ENCODE results near the gene SLC2A14.
"Not testable (repeated sequence)": the region's sequence is repeated elsewhere in the genome, so short reads cannot be mapped to it uniquely, and the experiment has no call there.

The SLC2A14 gene

GRCh38 chr12:7833201-7833600 is 39.5 kb downstream of the SLC2A14 start:
- FAIRE-seq = not testable (repeated sequence)

DNA sequence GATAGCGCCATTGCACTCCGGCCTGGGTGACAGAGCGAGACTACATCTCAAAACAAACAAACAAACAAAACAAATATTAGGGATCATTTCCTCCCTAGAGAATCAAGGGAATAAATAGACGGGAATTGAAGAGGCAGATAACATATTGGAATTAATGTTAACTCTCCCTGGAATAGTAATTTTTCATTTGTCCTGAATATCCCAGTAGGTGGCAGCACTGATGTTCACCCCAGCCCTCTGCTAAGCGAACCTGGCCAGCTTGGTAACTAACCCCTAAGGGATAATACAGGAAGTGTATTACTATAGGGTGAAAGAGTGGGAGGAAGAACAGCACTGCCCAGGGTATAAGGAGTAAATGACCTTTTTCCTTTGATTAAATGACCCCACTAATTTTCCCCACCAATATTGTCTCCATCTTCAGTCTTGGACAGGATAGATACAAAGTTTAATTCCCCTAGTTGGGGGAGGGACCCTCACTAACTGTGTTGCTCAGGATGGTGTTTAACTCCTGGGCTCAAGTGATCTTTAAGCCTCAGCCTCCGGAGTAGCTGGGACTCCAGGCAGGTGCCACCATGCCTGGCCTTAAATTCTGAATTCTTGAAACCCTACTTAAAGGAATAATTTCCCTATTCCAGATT is 40.5 kb downstream of the SLC2A14 start:
- FAIRE-seq = no peak

- FAIRE-seq = not testable (repeated sequence)
Observed at GRCh38 chr12:7829737-7830136, 43.0 kb downstream of the SLC2A14 start.

DNA sequence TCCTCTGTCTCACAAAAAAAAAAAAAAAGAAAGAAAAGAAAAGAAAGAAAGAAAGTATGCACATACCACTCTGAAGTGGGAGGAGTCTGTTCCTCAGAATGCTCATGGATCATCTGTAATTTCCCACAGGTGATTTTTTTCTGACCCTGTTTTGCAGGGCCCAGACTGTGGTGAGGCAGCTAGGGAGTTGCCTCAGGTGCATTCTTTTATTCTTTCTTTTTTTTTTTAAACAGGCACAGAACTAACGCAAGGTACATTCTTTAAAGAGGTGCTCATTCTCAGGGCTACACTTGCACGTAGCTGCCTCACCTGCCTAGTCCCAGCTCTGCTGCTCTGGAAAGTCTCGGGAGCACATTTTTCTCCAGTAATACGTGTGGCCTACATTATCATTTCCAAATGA is 47.0 kb downstream of the SLC2A14 start:
- not testable (repeated sequence) for FAIRE-seq

DNA sequence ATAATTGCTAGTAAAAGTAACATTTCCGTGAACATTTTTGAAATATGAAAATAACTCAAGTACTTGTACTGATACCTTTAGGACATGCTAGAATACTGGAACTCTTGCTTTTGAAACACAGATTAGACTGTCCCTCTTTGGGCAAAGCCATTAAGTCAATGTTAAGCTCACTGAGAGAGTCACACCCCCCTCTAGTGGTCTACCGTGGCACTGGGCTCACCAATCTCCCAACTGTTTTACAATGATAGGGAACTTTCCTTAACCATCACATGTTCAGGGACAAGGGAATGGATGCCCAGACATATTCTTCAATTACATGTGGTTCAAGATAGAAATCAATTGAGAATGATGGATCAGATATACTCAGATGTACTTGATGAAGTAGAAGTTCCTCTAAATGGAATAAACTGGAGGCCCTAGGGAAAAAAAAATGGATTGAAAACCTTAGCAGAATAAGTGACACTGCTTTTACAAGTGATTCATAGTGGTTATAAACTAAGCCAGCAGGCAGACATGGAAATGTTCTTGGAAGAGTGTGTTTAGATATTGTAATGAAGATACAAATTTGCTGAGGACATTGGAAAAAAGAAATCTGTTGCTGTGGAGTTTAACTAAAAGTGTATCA is 65.7 kb downstream of the SLC2A14 start:
- no peak for FAIRE-seq

DNA sequence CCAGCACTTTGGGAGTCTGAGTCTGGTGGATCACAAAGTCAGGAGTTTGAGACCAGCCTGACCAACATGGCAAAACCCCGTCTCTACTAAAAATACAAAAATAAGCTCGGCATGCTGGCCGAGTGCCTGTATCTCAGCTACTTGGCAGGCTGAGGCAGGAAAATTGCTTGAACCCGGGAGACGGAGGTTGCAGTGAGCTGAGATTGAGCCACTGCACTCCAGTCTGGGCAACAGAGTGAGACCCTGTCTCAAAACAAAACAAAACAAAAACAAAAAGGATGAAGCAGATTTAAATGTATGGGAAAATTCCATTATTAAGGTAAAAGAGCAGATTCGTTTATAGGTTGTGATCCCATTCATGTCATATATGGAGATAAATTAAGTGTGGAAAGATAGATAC is 66.4 kb downstream of the SLC2A14 start:
- FAIRE-seq = not testable (repeated sequence)

DNA sequence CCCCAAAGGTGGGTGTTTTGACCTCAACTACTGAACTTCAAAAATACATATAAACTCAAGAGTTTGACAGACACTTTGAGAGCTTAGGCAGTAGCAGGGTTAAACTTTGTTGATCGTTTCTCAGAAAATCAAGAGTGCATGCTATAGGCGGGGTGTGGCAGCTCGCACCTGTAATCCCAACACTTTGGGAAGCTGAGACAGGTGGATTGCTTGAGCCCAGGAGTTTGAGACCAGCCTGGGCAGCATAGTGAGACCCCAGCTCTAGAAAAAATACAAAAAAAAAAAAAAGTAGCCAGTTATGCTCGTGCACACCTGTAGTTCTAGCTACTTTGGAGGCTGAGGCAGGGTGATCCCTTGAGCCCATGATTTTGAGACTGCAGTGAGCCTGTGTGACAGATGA is 71.3 kb downstream of the SLC2A14 start:
- no peak for FAIRE-seq

DNA sequence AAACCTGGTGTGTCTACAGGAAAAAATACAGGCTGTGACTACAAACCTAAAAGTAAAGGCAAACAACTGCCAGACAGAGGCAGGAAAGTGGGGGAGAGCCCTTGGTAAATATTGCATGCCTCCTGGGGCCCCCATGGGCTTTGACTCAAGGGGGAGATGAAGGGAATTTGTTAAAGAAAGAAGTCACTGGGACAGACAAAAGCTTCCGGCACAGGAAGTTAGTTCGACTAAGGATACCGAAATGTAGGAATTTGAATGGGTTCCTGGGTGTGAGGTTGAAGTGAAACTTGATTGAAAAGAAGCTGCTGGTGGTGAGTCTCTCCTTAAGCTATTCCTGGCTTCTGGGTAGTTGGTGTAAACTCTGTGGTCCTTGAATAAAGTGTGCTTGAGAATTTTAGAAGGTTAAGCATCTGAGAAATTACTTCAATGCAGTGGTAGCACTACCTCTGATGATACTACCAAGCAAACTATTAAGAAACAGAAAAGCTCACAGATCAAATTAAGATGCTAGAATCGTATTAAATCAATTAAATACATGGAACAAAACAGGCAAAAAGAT is 73.9 kb downstream of the SLC2A14 start:
- not testable (repeated sequence) for FAIRE-seq

DNA sequence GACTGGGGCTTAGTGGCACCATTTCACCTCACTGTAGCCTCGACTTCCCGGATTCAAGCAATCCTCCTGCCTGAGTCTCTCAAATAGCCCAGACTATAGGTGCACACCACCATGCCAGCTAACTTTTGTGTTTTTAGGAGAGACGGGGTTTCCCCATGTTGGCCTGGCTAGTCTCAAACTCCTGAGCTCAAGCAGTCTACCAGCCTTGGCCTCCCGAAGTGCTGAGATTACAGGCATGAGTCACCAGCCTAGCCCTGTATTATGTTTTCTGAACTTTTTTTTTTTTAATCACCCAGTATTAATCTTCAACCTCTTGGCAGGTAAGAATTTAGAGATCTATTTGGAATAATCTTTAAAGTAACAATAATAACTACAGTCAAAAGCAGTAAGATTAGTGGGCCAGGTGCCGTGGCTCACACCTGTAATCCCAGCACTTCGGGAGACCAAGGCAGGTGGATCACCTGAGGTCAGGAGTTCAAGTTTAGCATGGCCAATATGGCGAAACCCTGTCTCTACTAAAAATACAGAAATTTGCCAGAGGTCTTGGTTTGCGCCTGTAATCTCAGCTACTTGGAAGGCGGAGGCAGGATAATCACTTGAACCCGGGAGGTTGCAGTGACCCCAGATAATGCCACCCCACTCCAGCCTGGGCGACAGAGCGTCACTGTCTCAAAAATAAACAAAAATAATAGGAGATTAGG is 74.9 kb downstream of the SLC2A14 start:
- no peak for FAIRE-seq

DNA sequence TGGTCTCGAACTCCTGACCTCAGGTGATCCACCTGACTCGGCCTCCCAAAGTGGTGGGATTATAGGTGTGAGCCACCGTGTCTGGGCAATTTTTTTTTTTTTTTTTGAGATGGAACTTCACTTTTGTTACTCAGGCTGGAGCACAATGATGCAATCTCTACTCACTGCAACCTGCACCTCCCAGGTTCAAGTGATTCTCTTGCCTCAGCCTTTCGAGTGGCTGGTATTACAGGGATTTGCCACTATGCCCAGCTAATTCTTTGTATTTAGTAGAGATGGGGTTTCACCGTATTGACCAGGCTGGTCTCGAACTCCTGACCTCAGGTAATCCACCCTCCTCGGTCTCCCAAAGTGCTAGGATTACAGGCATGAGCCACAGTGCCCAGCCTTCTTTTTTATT is 75.4 kb downstream of the SLC2A14 start:
- FAIRE-seq = not testable (repeated sequence)

- no peak for FAIRE-seq
Observed at GRCh38 chr12:7793211-7793610, 79.5 kb downstream of the SLC2A14 start.

DNA sequence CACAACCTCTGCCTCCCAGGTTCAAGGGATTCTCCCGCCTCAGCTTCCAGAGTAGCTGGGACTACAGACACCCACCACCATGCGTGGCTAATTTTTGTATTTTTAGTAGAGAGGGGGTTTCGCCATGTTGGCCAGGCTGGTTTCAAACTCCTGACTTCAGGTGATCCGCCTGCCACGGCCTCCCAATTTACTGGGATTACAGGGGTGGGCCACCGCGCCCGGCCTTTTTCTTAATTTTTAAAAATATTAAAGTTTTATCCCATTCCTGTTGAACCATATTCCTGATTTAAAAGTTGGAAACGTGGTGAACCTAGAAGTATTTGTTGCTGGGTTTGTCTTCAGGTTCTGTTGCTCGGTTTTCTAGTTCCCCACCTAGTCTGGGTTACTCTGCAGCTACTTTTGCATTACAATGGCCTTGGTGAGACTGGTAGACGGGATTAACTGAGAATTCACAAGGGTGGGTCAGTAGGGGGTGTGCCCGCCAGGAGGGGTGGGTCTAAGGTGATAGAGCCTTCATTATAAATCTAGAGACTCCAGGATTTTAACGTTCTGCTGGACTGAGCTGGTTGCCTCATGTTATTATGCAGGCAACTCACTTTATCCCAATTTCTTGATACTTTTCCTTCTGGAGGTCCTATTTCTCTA is 83.7 kb downstream of the SLC2A14 start, which contains the start of gene NANOG:
TSS of gene NANOG (plus strand) at position 519 of the 645 bp plus-strand sequence. CDS start 213 bp downstream, outside the sequence.
- not testable (repeated sequence) for FAIRE-seq

DNA sequence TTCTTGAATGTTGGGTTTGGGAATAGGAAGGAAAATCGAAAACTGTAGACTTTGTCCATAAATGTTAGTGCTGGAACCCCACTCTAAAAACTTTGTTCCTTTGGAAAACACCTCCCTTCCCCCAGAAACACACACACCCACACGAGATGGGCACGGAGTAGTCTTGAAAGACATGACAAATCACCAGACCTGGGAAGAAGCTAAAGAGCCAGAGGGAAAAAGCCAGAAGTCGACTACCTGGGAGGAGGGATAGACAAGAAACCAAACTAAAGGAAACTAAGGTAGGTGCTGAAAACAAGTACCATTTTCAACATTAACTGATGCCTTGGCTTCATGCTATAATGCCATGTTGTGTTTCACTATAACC is 84.4 kb downstream of the SLC2A14 start:
- no peak for FAIRE-seq

DNA sequence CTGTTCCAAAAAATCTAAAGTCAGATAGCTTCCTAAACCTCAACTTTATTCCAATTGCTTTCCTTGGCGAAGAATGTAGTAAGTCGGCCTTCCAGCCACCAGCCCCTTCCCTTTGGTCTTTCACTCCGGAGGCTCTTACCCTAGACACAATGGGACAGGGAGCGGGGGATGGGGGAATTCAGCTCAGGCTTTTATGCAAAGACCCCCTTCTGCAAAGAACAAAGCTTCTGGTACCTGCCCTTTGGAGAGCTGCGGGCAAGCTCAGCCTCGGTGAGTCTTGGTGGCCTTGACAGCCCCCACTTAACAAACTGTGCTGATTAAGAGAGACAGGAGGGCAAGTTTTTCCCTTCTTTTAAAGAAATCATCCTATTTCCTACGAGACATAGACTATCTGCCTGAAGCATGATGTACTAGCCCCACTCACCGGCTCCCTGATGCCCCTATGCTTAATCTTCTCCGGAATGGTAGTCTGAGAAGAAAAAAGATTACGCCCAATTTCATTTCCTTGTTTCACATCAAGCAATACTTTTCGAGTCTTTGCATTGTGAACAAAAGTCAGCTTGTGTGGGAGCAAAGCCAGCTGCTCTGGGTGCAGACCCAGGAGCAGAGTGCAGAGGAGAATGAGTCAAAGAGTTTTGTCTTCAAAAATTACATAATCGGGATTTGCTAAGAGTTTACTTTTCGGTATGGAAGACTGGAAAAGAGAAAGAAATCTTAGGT is 85.0 kb downstream of the SLC2A14 start:
- no peak for FAIRE-seq

GRCh38 chr12:7784701-7785100 is 88.0 kb downstream of the SLC2A14 start:
- FAIRE-seq = no peak

GRCh38 chr12:7783433-7783832 is 89.3 kb downstream of the SLC2A14 start:
- FAIRE-seq = not testable (repeated sequence)

DNA sequence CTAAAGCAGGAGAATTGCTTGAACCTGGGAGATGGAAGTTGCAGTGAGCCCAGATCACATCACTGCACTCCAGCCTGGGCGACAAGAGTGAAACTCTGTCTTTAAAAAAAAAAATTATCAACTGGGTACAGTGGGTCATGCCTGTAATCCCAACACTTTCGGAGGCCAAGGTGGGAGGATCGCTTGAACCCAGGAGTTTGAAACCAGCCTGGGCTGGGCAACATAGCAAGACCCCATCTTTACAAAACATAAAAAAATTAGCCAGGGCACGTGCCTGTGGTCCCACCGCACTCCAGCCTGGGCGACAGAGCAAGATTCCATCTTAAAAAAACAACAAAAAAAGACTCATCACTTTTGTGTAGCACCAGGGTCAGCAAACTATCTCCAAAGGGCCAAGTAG is 90.7 kb downstream of the SLC2A14 start:
- FAIRE-seq = no peak

DNA sequence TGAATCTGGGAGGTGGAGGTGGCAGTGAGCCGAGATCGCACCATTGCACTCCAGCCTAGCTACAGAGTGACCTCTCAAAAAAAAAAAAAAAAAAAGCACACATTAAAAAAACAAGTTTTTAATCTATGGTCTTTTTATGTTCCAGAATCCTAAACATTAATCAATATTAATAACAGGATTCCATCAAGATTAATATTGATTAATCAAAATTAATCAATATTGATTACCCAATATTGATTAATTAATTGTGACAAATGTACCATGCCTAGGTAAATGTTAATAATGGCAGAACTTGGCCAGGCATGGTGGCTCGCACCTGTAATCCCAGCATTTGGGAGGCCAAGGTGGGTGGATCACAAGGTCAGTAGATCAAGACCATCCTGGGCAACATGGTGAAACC is 91.4 kb downstream of the SLC2A14 start:
- no peak for FAIRE-seq

DNA sequence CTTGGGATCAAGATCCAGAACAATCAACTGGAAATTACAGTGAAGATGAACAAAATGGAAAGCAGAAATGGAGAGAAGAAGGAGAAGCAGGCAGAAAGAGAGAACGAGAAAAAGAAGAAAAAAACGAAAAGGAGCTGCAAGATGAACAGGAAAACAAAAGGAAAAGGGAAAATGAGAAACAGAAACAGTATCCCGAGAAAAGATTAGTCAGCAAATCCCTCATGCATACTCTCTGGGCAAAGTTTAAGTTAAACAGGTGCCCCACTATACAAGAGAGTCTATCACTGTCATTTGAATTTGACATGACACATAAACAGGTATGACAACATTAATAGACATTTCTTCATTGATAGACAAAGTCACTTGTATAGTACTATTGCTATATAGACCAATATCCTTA is 102.7 kb downstream of the SLC2A14 start:
- no peak for FAIRE-seq
